Esophagus squamous epithelium (tissue), 4 donors: ENCODE data around the gene SMYD3.

ENCODE experiments used
- POLR2A ChIP-seq, 4 donors: fragments of 450-650 bp; IDR thresholded peaks; one replicate each; pipeline ENCODE4 v1.6.1; 2017; ENCODE audit warnings: antibody characterized with exemption in 4 of 4, mild to moderate bottlenecking in 4 of 4, moderate library complexity in 3 of 4
- TF ChIP-seq, protein P1 (sequence below), 6 experiments: fragments of 450-650 bp in 4 of 6; fragments of 200-600 bp in 2 of 6; sonication (generic) in 2 of 6; IDR thresholded peaks; one replicate each; pipeline ENCODE4 v1.5.1; 2016 to 2019; ENCODE audit warnings: antibody characterized with exemption in 6 of 6, mild to moderate bottlenecking in 4 of 6, moderate library complexity in 4 of 6

DNA sequence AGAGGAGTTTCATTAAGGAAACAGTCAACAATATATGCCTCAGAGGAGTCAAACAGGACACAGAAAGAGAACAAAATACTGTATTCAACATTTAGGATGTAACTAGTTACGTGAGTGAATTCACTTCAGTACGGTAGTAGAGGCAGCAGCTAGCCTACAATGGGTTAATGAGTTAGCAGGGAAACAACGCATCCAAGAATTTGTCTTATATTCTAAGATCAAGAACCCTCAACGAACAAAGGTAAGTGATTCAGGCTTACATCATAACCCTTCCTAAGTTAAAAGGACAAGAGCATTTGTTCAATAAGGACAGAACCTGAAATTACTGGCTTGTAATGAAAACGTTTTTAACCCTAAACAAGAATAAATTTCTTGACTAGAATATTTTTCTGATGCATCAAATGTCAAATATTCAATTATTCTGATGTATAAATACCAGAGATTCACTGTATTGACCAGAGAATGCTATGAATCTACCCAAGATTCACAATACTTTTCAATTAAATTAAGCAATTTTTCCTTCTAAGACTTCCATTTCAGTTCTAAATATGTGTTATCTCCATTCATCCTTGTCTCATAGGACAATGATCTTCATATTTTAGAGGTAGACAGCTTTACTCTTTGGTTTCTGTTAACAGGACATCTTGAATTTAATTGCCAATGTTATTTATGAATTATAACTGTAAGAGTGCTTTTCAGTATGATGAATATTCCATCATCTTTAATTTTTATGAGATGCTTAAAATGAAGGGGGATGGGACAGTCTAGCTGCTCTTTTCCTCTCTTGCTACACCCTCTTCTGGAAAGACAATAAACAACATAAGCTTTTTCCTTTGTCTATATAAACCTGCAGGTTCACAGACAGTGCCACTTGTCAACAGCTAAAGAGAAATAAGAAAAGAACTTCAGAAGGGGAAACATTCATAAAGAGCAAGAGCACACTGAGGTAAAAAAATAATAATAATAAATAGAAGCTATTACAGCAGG lies 209.5 kb downstream of the SMYD3 start:
- TF ChIP-seq, protein P1, sequence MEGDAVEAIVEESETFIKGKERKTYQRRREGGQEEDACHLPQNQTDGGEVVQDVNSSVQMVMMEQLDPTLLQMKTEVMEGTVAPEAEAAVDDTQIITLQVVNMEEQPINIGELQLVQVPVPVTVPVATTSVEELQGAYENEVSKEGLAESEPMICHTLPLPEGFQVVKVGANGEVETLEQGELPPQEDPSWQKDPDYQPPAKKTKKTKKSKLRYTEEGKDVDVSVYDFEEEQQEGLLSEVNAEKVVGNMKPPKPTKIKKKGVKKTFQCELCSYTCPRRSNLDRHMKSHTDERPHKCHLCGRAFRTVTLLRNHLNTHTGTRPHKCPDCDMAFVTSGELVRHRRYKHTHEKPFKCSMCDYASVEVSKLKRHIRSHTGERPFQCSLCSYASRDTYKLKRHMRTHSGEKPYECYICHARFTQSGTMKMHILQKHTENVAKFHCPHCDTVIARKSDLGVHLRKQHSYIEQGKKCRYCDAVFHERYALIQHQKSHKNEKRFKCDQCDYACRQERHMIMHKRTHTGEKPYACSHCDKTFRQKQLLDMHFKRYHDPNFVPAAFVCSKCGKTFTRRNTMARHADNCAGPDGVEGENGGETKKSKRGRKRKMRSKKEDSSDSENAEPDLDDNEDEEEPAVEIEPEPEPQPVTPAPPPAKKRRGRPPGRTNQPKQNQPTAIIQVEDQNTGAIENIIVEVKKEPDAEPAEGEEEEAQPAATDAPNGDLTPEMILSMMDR (IDR thresholded peaks at IDR 0.05): no peak
- no peak for TF ChIP-seq POLR2A (IDR thresholded peaks at IDR 0.05)
